Tibial nerve (tissue), 4 donors: ENCODE data around the gene SGMS2. TPM values are rescaled to one million over a fixed set of nuclear protein-coding genes. Genes with fewer than 3 reads are reported as not detected.

Source experiments
- DNase-seq, 2 donors: peaks; one replicate each; pipeline ENCODE4 v3.0.0-alpha.2; 2019; ENCODE audit warnings: low spot score in 2 of 2
- H3K27ac ChIP-seq, 4 donors: fragments of 200-600 bp; sonication (generic) in 3 of 4; one replicate each; pipeline ENCODE4 v1.5.1; 2017 to 2019; ENCODE audit warnings: mild to moderate bottlenecking in 1 of 4
- H3K27me3 ChIP-seq, 2 donors: fragments of 200-600 bp; sonication (generic) in 1 of 2; one replicate each; pipeline versions ENCODE4 v1.5.1 to v1.6.0; 2017 to 2019
- H3K36me3 ChIP-seq, 3 donors: fragments of 200-600 bp; sonication (generic); one replicate each; pipeline ENCODE4 v1.5.1; 2018 to 2019
- H3K4me1 ChIP-seq, 4 donors: fragments of 200-600 bp; sonication (generic) in 3 of 4; one replicate each; pipeline ENCODE4 v1.5.1; 2017 to 2019
- H3K4me3 ChIP-seq, 4 donors: fragments of 200-600 bp; sonication (generic) in 3 of 4; one replicate each; pipeline ENCODE4 v1.5.1; 2017 to 2019; ENCODE audit warnings: mild to moderate bottlenecking in 1 of 4, moderate library complexity in 1 of 4
- H3K9me3 ChIP-seq, 4 donors: fragments of 200-600 bp; sonication (generic) in 3 of 4; one replicate each; pipeline ENCODE4 v1.5.1; 2017 to 2019
- CTCF ChIP-seq, 5 experiments: fragments of 200-600 bp in 3 of 5; fragments of 450-650 bp in 2 of 5; sonication (generic) in 3 of 5; IDR thresholded peaks; one replicate each; pipeline ENCODE4 v1.5.1; 2016 to 2019; ENCODE audit warnings: antibody characterized with exemption in 5 of 5, mild to moderate bottlenecking in 3 of 5, moderate library complexity in 2 of 5
- EP300 ChIP-seq, 2 donors: sonication (generic); formaldehyde crosslinking; IDR thresholded peaks; one replicate each; pipeline ENCODE4 v1.6.1; 2017; ENCODE audit warnings: antibody characterized with exemption in 2 of 2, mild to moderate bottlenecking in 1 of 2
- POLR2A ChIP-seq, 2 donors: fragments of 450-650 bp; IDR thresholded peaks; one replicate each; pipeline ENCODE4 v1.6.1; 2017; ENCODE audit warnings: antibody characterized with exemption in 2 of 2, mild to moderate bottlenecking in 2 of 2, moderate library complexity in 2 of 2
- WGBS, 2 donors: methylation state at CpG; one replicate each; pipeline ENCODE4 v1.1.5; 2018; 5-methylcytosine and 5-hydroxymethylcytosine counted together
- total RNA-seq, 4 donors: library from RNA; depleted of rRNA; stranded (reverse); fragments of >200 nt; gene quantifications; one replicate each; pipeline ENCODE4 v1.1.0, GENCODE V29; 2016

The SGMS2 gene
- total RNA-seq, 4 donors from 2014 or later: 76.6 to 179 (median 127) TPM

- H3K36me3 ChIP-seq: peaks cover 0 to 28% (median 0%) of the 10 kb centered on the region in 3 donors
- 96 to 97% methylated on average over 2 of the region's 2 CpGs for WGBS, 2 donors
- DNase-seq: no peak
- no peaks in the 10 kb centered on the region for H3K9me3 ChIP-seq
- TF ChIP-seq POLR2A (IDR thresholded peaks at IDR 0.05) (no peak), CTCF (IDR thresholded peaks at IDR 0.05) (no peak), EP300 (IDR thresholded peaks at IDR 0.05) (no peak)
- H3K4me3 ChIP-seq: no peak overlapping the region
- peaks cover 0 to 14% (median 0%) of the 10 kb centered on the region in 4 donors for H3K4me1 ChIP-seq
- H3K27ac ChIP-seq: no peak overlapping the region
- H3K27me3 ChIP-seq: no peaks in the 10 kb centered on the region
Measured at GRCh38 chr4:107863416-107863815, 38.7 kb downstream of the SGMS2 start.

- no peak for TF ChIP-seq POLR2A (IDR thresholded peaks at IDR 0.05)
- TF ChIP-seq CTCF (IDR thresholded peaks at IDR 0.05): no peak
- TF ChIP-seq EP300 (IDR thresholded peaks at IDR 0.05): no peak
- H3K27ac ChIP-seq: no peak overlapping the region
- peaks cover 0 to 17% (median 0%) of the 10 kb centered on the region in 4 donors for H3K4me1 ChIP-seq
Measured at GRCh38 chr4:107863850-107864371, 39.2 kb downstream of the SGMS2 start.

GRCh38 chr4:107866726-107867125 lies 42.0 kb downstream of the SGMS2 start:
- 84 to 85% methylated on average over 1 of the region's 1 CpG for WGBS, 2 donors

More at GRCh38 chr4:107863850-107864371, 39.2 kb downstream of the SGMS2 start:
- peaks cover 0 to 23% (median 0%) of the 10 kb centered on the region in 3 donors for H3K36me3 ChIP-seq
- no peak overlapping the region for H3K4me3 ChIP-seq
- DNase-seq: no peak
- H3K9me3 ChIP-seq: no peaks in the 10 kb centered on the region
- no peaks in the 10 kb centered on the region for H3K27me3 ChIP-seq
- WGBS, 2 donors: 83 to 86% methylated on average over 2 of the region's 2 CpGs

GRCh38 chr4:107870236-107870635 lies 45.5 kb downstream of the SGMS2 start:
- H3K27me3 ChIP-seq: no peaks in the 10 kb centered on the region
- peaks cover 0 to 34% (median 0%) of the 10 kb centered on the region in 4 donors for H3K4me1 ChIP-seq
- H3K27ac ChIP-seq: peak overlapping the region in 3 of 4 donors; percentile 13 to 70 (median 15)

More at GRCh38 chr4:107866726-107867125, 42.0 kb downstream of the SGMS2 start:
- TF ChIP-seq CTCF (IDR thresholded peaks at IDR 0.05) (no peak), POLR2A (IDR thresholded peaks at IDR 0.05) (no peak), EP300 (IDR thresholded peaks at IDR 0.05) (no peak)
- DNase-seq: no peak
- no peak overlapping the region for H3K4me3 ChIP-seq
- H3K27ac ChIP-seq: no peak overlapping the region
- H3K36me3 ChIP-seq: peaks cover 0 to 7% (median 0%) of the 10 kb centered on the region in 3 donors
- H3K9me3 ChIP-seq: no peaks in the 10 kb centered on the region
- H3K27me3 ChIP-seq: no peaks in the 10 kb centered on the region
- H3K4me1 ChIP-seq: peaks cover 0 to 41% (median 0%) of the 10 kb centered on the region in 4 donors

More at GRCh38 chr4:107870236-107870635, 45.5 kb downstream of the SGMS2 start:
- H3K4me3 ChIP-seq: no peak overlapping the region
- H3K9me3 ChIP-seq: no peaks in the 10 kb centered on the region
- WGBS, 2 donors: 71 to 77% methylated on average over 6 of the region's 6 CpGs
- DNase-seq: no peak
- TF ChIP-seq CTCF (IDR thresholded peaks at IDR 0.05) (no peak), EP300 (IDR thresholded peaks at IDR 0.05) (no peak), POLR2A (IDR thresholded peaks at IDR 0.05) (no peak)
- no peaks in the 10 kb centered on the region for H3K36me3 ChIP-seq
